NCI-H748 (cell line): Measurements from ENCODE around the gene THBS2.
"Not testable (repeated sequence)": the region's sequence is repeated elsewhere in the genome, so short reads cannot be mapped to it uniquely, and the experiment has no call there.

ENCODE experiments used
- DNase-seq: peaks from one replicate; lab custom pipeline; 2025; ENCODE audit not compliant: unreplicated experiment; lab: John Stamatoyannopoulos, UW

THBS2 gene

GRCh38 chr6:169233181-169233580 is 20.5 kb downstream of the THBS2 start:
- no peak for DNase-seq

GRCh38 chr6:169232507-169232931 is 21.1 kb downstream of the THBS2 start:
- DNase-seq: no peak

- DNase-seq: no peak
Observed at GRCh38 chr6:169231790-169232506, 21.7 kb downstream of the THBS2 start.

GRCh38 chr6:169230946-169231789 is 22.5 kb downstream of the THBS2 start:
- no peak for DNase-seq

GRCh38 chr6:169230322-169230665 is 23.4 kb downstream of the THBS2 start:
- DNase-seq: no peak

- DNase-seq: no peak
Observed at GRCh38 chr6:169229615-169230321, 23.9 kb downstream of the THBS2 start.

GRCh38 chr6:169227116-169227515 is 26.5 kb downstream of the THBS2 start:
- no peak for DNase-seq

GRCh38 chr6:169225887-169226286 is 27.8 kb downstream of the THBS2 start:
- DNase-seq: no peak

GRCh38 chr6:169225131-169225576 is 28.5 kb downstream of the THBS2 start:
- no peak for DNase-seq

- no peak for DNase-seq
Observed at GRCh38 chr6:169224716-169225115, 28.9 kb downstream of the THBS2 start.

- no peak for DNase-seq
Observed at GRCh38 chr6:169224185-169224695, 29.4 kb downstream of the THBS2 start.

- no peak for DNase-seq
Observed at GRCh38 chr6:169223006-169223405, 30.6 kb downstream of the THBS2 start.

- DNase-seq: no peak
Observed at GRCh38 chr6:169222126-169222525, 31.5 kb downstream of the THBS2 start.

- DNase-seq: no peak
Observed at GRCh38 chr6:169221264-169221663, 32.4 kb downstream of the THBS2 start.

- DNase-seq: no peak
Observed at GRCh38 chr6:169220068-169220964, 33.3 kb downstream of the THBS2 start.

- DNase-seq: no peak
Observed at GRCh38 chr6:169217972-169218371, 35.7 kb downstream of the THBS2 start.

- DNase-seq: no peak
Observed at GRCh38 chr6:169216830-169217229, 36.8 kb downstream of the THBS2 start.

GRCh38 chr6:169215201-169215681 is 38.4 kb downstream of the THBS2 start:
- no peak for DNase-seq

- not testable (repeated sequence) for DNase-seq
Observed at GRCh38 chr6:169214789-169215188, 38.9 kb downstream of the THBS2 start.

- DNase-seq: no peak
Observed at GRCh38 chr6:169213814-169214520, 39.7 kb downstream of the THBS2 start.
